ENCODE measurements around the gene SMURF2. TPM values are rescaled to one million over a fixed set of nuclear protein-coding genes. Genes with fewer than 3 reads are reported as not detected.

Gene SMURF2
- total and polyA plus RNA-seq, 2 experiments from 2014 or later = 13.2 to 22.2 TPM

- Histone ChIP-seq H3K27ac (peak overlapping the region; percentile 86), H3K36me3 (peaks cover 41% of the 10 kb centered on the region), H3K27me3 (no peaks in the 10 kb centered on the region), H3K4me3 (peak overlapping the region; percentile 48), H3K9me3 (ENCODE audit: low read depth) (no peaks in the 10 kb centered on the region), H3K4me1 (ENCODE audit: low read depth) (peaks cover 11% of the 10 kb centered on the region)
- TF ChIP-seq CTCF (IDR thresholded peaks at IDR 0.05; ENCODE audit: low read depth, low read length) = no peak
- peak in 1 of 2 donors; percentile 79 for DNase-seq (ENCODE audit: low read depth in 1 of 2, low spot score in 1 of 2)
Measured at GRCh38 chr17:64496348-64496785, 165.7 kb downstream of the SMURF2 start.

Other genes with a start within 250 kb of the SMURF2 start
- not detected in 2 replicates for gene MILR1, start 213.2 kb downstream of the SMURF2 start, total RNA-seq
- not detected in 2 replicates for gene MILR1, start 213.2 kb downstream of the SMURF2 start, polyA plus RNA-seq
- gene POLG2, start 165.3 kb downstream of the SMURF2 start, total RNA-seq = 8.1 and 17.0 TPM in 2 replicates
- 22.2 and 32.9 TPM in 2 replicates for gene POLG2, start 165.3 kb downstream of the SMURF2 start, polyA plus RNA-seq
- 726 and 1,000 TPM in 2 replicates for gene DDX5, start 156.0 kb downstream of the SMURF2 start, total RNA-seq
- 591 and 639 TPM in 2 replicates for gene DDX5, start 156.0 kb downstream of the SMURF2 start, polyA plus RNA-seq
- gene CEP95, start 155.3 kb downstream of the SMURF2 start, total RNA-seq = 28.1 and 40.3 TPM in 2 replicates
- 29.1 and 31.3 TPM in 2 replicates for gene CEP95, start 155.3 kb downstream of the SMURF2 start, polyA plus RNA-seq